ENCODE results near the gene ACTL7B.

DNA sequence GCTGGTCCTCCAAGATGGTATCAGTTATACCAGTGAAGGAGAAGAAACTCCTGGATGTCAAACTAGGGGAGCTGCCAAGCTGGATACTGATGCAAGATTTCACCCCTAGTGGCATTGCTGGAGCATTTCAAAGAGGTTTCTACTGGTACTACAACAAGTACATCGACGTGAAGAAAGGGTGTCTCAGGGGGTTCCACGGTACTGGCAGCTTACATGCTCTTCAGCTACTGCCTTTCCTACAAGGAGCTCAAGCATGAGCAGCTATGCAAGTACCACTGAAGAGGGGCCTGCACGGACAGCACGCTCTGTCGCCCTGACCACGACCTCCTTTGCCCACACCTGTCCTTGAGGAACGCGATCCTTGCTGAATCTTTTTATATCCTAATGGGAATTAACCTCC is 19.5 kb downstream of the ACTL7B start:
- TF ChIP-seq, protein P1, sequence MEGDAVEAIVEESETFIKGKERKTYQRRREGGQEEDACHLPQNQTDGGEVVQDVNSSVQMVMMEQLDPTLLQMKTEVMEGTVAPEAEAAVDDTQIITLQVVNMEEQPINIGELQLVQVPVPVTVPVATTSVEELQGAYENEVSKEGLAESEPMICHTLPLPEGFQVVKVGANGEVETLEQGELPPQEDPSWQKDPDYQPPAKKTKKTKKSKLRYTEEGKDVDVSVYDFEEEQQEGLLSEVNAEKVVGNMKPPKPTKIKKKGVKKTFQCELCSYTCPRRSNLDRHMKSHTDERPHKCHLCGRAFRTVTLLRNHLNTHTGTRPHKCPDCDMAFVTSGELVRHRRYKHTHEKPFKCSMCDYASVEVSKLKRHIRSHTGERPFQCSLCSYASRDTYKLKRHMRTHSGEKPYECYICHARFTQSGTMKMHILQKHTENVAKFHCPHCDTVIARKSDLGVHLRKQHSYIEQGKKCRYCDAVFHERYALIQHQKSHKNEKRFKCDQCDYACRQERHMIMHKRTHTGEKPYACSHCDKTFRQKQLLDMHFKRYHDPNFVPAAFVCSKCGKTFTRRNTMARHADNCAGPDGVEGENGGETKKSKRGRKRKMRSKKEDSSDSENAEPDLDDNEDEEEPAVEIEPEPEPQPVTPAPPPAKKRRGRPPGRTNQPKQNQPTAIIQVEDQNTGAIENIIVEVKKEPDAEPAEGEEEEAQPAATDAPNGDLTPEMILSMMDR (conservative IDR thresholded peaks at IDR 0.05 in 1 of 2, IDR thresholded peaks at IDR 0.05 in 1 of 2; ENCODE audit: extremely low read depth in 1 of 2, insufficient read depth in 1 of 2, low read depth in 1 of 2, low read length in 2 of 2): no peak
- TF ChIP-seq EZH2 (IDR thresholded peaks at IDR 0.05; ENCODE audit: borderline replicate concordance, low read length): no peak
